GM21528 (cell line): Measurements from ENCODE around the gene TLR2.
A peak's percentile ranks its signal among the peaks of the same experiment; 100 is the strongest.

ENCODE experiments used
- ATAC-seq: cut with Tn5 transposase; IDR thresholded peaks from one replicate; pipeline ENCODE4 v1.9.1; 2021; ENCODE audit warnings: mild to moderate bottlenecking, moderate library complexity; ENCODE audit not compliant: unreplicated experiment, low FRiP score

TLR2 gene

GRCh38 chr4:153725831-153726154 is 41.7 kb downstream of the TLR2 start:
- ATAC-seq: no peak

DNA sequence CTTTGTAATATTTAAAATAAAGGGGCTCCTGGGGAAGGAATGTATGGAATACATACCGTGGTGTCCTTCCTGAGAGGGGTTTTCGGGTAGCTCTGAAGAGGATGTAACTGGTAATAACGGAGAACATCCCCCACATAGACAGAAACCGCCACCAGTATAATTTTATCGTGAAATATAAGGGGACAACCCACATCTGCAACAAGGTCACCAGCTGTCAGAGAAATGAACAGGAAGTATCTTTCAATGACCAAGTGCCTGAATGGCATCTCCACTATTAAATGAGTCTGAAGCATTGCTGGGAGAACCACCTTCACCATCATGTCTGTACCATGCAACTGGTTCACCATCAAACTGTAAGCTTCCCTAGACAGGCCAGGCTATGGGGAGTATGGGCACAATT is 44.1 kb downstream of the TLR2 start:
- ATAC-seq: no peak

- peak; percentile 67 for ATAC-seq
These were observed 44.6 kb downstream of the TLR2 start for GRCh38 chr4:153728660-153729059.

- no peak for ATAC-seq
These were observed 45.8 kb downstream of the TLR2 start for GRCh38 chr4:153729895-153730294.

DNA sequence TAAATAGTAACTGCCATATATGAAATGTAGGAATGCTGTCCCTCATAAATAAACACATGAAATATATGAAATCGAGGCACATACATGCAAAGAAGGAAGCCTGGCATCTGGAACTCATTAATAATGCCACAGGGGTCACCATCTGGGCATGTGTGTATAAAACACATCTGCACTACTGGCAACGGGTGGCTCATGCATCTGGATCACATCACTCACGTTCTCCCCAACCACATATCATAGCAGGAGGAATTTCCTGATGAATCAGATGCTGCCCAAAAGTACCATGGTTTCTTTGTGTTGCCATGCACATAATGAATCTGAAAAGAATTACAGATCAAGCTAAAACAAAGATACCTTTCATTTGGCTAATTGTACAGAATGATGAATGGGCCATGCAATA is 47.2 kb downstream of the TLR2 start:
- ATAC-seq: no peak

DNA sequence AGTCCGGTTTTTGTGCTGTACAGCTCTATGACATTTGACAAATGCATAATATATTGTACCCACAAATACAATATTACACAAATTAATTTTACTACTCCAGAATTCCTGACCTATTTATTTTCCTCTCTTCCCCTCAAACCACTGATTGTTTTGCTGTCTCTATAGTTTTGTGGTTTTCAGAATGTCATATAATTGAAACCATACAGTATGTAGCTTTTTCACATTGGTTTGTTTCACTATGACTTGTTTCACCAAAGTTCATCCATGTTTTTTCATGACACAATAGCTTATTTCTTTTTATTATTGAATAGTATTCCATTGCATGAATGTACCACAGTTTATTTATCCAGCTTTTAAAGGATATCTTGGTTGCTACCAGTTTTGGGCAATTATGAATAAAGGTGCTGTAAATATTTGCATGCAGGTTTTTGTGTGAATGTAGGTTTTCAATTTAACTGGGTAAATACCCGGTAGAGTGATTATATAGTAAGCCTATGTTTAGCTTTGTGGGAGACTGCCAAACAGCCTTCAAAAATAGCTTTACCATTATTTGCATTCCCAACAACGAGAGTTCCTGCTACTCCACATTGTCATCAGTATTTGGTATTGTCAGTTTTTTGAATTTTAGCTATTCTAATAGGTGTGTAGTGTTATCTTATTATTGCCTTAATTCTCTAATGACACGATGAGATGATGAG is 49.8 kb downstream of the TLR2 start:
- peak; percentile 68 for ATAC-seq

- no peak for ATAC-seq
These were observed 51.9 kb downstream of the TLR2 start for GRCh38 chr4:153735906-153736461.

DNA sequence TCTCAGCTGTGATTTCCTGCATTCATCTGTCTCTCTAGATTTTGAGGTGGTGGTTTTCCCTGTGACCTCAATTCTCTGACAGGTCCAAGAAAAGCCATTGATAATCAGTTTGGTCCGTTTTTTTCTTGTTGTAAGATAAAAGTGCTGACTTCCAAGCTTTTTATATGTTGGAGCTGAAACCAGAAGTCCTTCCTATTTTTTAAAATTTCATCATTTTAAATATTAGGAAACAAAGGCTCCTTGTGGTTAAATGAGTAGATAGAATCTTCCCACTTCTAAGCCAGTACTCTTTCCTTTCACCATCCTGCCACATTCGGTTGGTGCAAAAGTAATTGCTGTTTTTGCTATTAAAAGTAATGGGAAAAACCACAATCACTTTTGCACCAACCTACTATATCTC is 57.5 kb downstream of the TLR2 start:
- no peak for ATAC-seq

DNA sequence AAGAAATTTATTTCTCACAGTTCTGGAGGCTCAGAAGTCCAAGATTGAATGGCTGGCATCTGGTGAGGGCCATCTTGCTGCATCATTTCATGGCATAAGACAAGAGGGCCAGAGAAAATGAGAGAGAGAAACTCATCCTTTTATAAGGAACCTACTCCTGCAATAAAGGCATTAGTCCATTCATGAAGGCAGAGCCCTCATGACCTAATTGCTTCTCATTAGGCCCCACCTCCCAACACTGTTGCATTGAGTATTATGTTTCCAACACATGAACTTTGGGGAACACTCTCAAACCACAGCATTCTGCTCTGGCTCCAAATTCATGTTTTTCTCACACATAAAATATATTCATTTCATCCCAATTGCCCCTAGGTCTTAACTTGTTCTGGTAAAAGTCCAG is 61.6 kb downstream of the TLR2 start:
- no peak for ATAC-seq

GRCh38 chr4:153747406-153747955 is 63.4 kb downstream of the TLR2 start:
- ATAC-seq: no peak

DNA sequence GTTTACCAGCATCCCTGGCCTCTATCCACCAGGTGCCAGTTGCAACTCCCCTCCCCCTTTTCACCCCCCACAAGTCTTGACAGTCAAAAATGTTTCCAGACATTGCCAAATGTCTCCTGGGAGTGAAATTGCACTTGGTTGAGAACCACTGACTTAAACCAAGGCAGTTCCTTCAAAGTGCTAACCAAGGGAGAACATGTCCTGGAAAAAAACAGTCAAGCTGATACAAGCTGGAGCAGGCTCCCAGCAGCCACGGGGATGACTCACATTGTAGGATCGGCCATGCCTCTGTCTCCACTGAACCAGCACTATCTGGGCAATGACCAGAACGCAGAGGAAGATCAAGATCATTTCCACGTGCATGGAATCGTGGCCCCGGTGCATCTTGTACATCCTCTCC is 64.3 kb downstream of the TLR2 start:
- no peak for ATAC-seq

GRCh38 chr4:153750197-153750817 is 66.2 kb downstream of the TLR2 start:
- no peak for ATAC-seq

DNA sequence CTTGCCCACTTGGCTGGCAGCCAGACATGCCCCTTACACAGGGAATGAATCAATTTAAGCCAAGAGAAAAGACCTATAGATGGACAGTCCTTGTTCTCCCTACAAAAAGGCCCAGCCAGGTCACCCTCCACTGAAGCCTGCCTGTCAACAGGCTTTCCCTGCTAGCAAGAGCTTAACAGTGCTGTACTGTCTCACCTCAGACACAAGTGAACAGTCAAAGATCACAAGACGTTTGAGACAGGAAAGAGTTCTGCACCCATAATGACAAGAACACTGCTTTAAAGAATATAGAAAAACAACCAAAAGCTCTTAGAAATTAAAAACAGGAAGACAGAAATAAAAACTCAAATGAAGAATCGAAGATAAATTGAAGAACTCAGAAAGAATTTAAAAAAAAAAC is 71.1 kb downstream of the TLR2 start:
- ATAC-seq: no peak
